PC-9 (cell line): ENCODE results near the gene SPARC. TPM values are rescaled to one million over a fixed set of nuclear protein-coding genes. Genes with fewer than 3 reads are reported as not detected.

Experiments
- BruUV-seq: library from RNA; stranded (reverse); fragments of 400-500 nt; replicated peaks from 2 replicates; lab custom pipeline; 2021; lab: Mats Ljungman, UMichigan
- CTCF ChIA-PET: fragments of 300-600 bp; sonication (Branson Sonifier 250); formaldehyde crosslinking; loops from one replicate; lab custom pipeline; 2022; ENCODE audit warnings: antibody characterized with exemption; lab: Charles Lee
- POLR2A ChIA-PET: fragments of 300-600 bp; sonication (Branson Sonifier 250); formaldehyde crosslinking; loops from one replicate; lab custom pipeline; 2022; ENCODE audit warnings: antibody characterized with exemption; ENCODE audit not compliant: unreplicated experiment; lab: Charles Lee
- DNase-seq, 2 experiments: peaks; one replicate each; pipeline versions ENCODE4 v3.0.0 to v3.0.0-alpha.2; 2015 to 2022; ENCODE audit warnings: mixed read lengths in 1 of 2
- H2AFZ ChIP-seq: fragments of 200-600 bp; sonication (generic); 2 replicates; pipeline ENCODE4 v1.8.1; 2017; ENCODE audit warnings: antibody characterized with exemption
- H3F3A ChIP-seq: fragments of 200-600 bp; sonication (generic); 2 replicates; pipeline ENCODE4 v1.8.1; 2017; ENCODE audit warnings: antibody characterized with exemption, mild to moderate bottlenecking, low read depth; ENCODE audit not compliant: insufficient read depth
- H3K27ac ChIP-seq: fragments of 200-600 bp; sonication (generic); 2 replicates; pipeline ENCODE4 v1.6.1; 2016; ENCODE audit warnings: mixed run types
- H3K27me3 ChIP-seq: fragments of 200-600 bp; sonication (generic); 2 replicates; pipeline ENCODE4 v1.6.1; 2016; ENCODE audit warnings: low read depth, mixed run types; ENCODE audit not compliant: insufficient read depth
- H3K36me3 ChIP-seq: fragments of 200-600 bp; sonication (generic); 2 replicates; pipeline ENCODE4 v1.6.1; 2016; ENCODE audit warnings: low read depth, mixed run types
- H3K4me1 ChIP-seq: fragments of 200-600 bp; sonication (generic); replicated peaks from 2 replicates; pipeline ENCODE4 v1.6.1; 2016; ENCODE audit warnings: mixed run types; ENCODE audit not compliant: insufficient read depth
- H3K4me2 ChIP-seq: fragments of 200-600 bp; sonication (generic); 2 replicates; pipeline ENCODE4 v1.6.1; 2017; ENCODE audit warnings: mixed run types
- H3K4me3 ChIP-seq: fragments of 200-600 bp; sonication (generic); 2 replicates; pipeline ENCODE4 v1.6.1; 2016; ENCODE audit warnings: mixed run types
- H3K79me2 ChIP-seq: fragments of 200-600 bp; sonication (generic); 2 replicates; pipeline ENCODE4 v1.6.1; 2017; ENCODE audit warnings: low read depth, mixed run types
- H3K9me2 ChIP-seq: fragments of 200-600 bp; sonication (generic); 2 replicates; pipeline ENCODE4 v1.8.1; 2017; ENCODE audit warnings: mild to moderate bottlenecking; ENCODE audit not compliant: insufficient read depth
- H3K9me3 ChIP-seq: fragments of 200-600 bp; sonication (generic); 2 replicates; pipeline ENCODE4 v1.8.1; 2016; ENCODE audit warnings: low read depth; ENCODE audit not compliant: insufficient read depth
- H4K20me1 ChIP-seq: fragments of 200-600 bp; sonication (generic); 2 replicates; pipeline ENCODE4 v1.8.1; 2017; ENCODE audit not compliant: insufficient read depth
- EZH2 ChIP-seq: fragments of 200-600 bp; sonication (generic); IDR thresholded peaks from 2 replicates; pipeline ENCODE4 v1.8.0; 2017; ENCODE audit warnings: antibody characterized with exemption, low read depth
- intact Hi-C: fragments of 100-400 bp; cut with micrococcal nuclease; formaldehyde crosslinking; loops from one replicate; pipeline ENCODE4 v1.10.0; 2022; ENCODE audit not compliant: unreplicated experiment
- total RNA-seq: library from RNA; stranded (reverse); gene quantifications from 2 replicates; pipeline ENCODE4 v1.2.3, GENCODE V29; 2021
- TF ChIP-seq, protein P1 (sequence below): fragments of 200-600 bp; sonication (generic); conservative IDR thresholded peaks from 2 replicates; pipeline ENCODE4 v1.6.1; 2017; ENCODE audit warnings: mixed run types, antibody characterized with exemption, mild to moderate bottlenecking, moderate library complexity

Gene SPARC
- total RNA-seq, 1 experiment from 2014 or later: 84.1 TPM

DNA sequence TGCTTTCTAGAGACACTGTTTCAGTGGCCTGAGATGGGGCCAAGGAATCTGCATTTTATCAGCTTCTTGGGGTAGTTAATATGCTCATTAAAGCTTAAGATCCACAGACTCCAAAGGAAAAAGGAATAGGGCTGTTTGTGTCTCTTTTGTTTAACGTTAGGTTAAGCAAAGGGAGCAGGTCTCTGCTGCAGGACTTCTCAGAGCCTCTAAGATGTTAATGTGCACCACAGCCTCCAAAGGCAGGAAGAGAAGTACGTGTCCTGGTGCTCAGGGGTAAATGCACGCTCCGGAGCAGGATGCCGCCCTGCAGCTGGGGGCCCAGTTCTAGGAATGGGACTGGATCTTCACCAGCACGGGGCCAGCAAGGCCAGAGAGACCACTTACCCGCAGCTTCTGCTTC is 19.6 kb downstream of the SPARC start:
- ChIA-PET CTCF (no interaction called here), POLR2A (no interaction called here)
- no peak for DNase-seq
- intact Hi-C loops: no loop called here
- H3K4me1 ChIP-seq: no peaks in the 10 kb centered on the region
- H3K27me3 ChIP-seq: no peaks in the 10 kb centered on the region
- no peaks in the 10 kb centered on the region for H4K20me1 ChIP-seq
- TF ChIP-seq, protein P1, sequence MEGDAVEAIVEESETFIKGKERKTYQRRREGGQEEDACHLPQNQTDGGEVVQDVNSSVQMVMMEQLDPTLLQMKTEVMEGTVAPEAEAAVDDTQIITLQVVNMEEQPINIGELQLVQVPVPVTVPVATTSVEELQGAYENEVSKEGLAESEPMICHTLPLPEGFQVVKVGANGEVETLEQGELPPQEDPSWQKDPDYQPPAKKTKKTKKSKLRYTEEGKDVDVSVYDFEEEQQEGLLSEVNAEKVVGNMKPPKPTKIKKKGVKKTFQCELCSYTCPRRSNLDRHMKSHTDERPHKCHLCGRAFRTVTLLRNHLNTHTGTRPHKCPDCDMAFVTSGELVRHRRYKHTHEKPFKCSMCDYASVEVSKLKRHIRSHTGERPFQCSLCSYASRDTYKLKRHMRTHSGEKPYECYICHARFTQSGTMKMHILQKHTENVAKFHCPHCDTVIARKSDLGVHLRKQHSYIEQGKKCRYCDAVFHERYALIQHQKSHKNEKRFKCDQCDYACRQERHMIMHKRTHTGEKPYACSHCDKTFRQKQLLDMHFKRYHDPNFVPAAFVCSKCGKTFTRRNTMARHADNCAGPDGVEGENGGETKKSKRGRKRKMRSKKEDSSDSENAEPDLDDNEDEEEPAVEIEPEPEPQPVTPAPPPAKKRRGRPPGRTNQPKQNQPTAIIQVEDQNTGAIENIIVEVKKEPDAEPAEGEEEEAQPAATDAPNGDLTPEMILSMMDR: no peak
- TF ChIP-seq EZH2: no peak
- no peak overlapping the region for H3K4me3 ChIP-seq
- H3K4me2 ChIP-seq: no peak overlapping the region
- H3K9me3 ChIP-seq: no peaks in the 10 kb centered on the region
- no peak overlapping the region for H2AFZ ChIP-seq
- BruUV-seq: no TSS peak
- no peaks in the 10 kb centered on the region for H3K36me3 ChIP-seq
- H3F3A ChIP-seq: no peaks in the 10 kb centered on the region
- H3K79me2 ChIP-seq: no peaks in the 10 kb centered on the region
- H3K9me2 ChIP-seq: no peaks in the 10 kb centered on the region
- H3K27ac ChIP-seq: no peak overlapping the region

DNA sequence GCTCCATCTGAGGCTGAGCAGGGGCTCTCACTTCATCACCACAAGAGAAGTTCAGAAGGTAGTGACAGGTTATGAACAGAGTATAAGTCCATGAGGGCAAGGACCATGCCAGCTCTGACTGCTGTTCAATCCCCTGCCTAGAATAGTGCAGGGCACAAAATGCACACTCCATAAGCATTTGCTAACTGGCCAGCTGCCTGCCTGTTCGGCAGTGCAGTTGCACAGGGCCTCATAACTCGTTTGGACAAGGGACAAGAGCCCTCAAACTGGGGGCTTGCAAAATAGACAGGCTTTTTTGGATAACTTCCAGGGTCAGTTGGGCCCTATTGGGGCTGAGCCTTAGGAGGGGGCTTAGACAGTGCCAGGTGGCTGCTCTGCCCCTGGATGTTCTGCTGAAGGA is 21.1 kb downstream of the SPARC start:
- POLR2A ChIA-PET: interaction anchor here (0.5 kb wide), 1 partner anchor 76 kb away, joined by 7 read pairs; no protein-coding TSS in a partner anchor
- intact Hi-C loops: no loop called here

DNA sequence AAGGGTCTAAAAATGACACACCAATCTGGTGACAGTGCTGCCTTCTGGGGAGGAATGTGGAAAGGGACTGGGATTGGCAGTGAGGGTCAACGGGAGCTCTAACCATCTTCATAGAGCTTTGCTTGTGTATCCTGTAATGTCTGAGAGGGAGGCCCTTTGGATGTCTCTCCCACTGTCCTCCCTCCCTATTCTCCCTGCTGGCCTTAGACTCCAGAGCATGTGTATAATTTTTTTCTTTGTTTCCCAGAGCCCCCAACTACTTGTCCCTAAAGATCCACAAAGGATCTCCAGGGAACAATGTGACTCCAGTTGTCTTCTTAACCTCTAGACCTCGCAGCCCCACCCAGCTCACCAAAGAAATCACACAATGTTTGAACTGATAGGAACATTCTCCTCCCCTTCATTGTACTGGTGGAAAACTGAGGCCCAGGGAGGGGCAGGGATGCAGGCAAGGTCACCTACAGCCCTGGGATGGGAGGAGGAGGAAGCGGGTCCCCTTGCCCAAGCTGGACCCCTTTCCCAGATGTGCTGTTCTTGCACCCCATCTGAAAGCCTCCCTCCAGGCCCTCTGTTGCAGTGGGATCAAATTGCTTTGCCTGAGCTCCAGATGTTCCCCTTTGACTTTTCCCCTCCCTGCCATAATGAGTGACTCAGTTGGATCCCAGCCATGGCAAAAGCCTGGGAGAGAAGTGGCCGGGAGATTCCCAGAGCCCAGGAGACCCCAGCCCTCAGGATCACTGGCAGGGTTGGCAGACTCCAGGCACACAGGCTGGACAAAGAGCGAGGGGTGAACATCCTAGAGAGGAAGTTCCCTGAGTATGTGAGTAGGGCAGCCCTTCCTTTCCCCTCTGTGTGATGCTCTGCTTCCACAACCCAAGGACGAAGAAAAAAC is 21.8 kb downstream of the SPARC start:
- POLR2A ChIA-PET: interaction anchor here (0.5 kb wide), 1 partner anchor 77 kb away, joined by 7 read pairs; no protein-coding TSS in a partner anchor
- CTCF ChIA-PET: no interaction called here

More for the DNA sequence above, 21.1 kb downstream of the SPARC start:
- no peak overlapping the region for H3K4me3 ChIP-seq
- H3K27ac ChIP-seq: no peak overlapping the region
- H3K9me2 ChIP-seq: no peaks in the 10 kb centered on the region
- H3K36me3 ChIP-seq: no peaks in the 10 kb centered on the region
- H3F3A ChIP-seq: no peaks in the 10 kb centered on the region
- H2AFZ ChIP-seq: no peak overlapping the region
- no peaks in the 10 kb centered on the region for H3K79me2 ChIP-seq
- no peak overlapping the region for H3K4me2 ChIP-seq
- H4K20me1 ChIP-seq: no peaks in the 10 kb centered on the region
- no peaks in the 10 kb centered on the region for H3K9me3 ChIP-seq
- no peak for TF ChIP-seq EZH2
- TF ChIP-seq, protein P1: no peak
- no peak for DNase-seq
- CTCF ChIA-PET: no interaction called here
- H3K27me3 ChIP-seq: no peaks in the 10 kb centered on the region
- H3K4me1 ChIP-seq: no peaks in the 10 kb centered on the region
- BruUV-seq: no TSS peak

More for the DNA sequence above, 21.8 kb downstream of the SPARC start:
- Histone ChIP-seq H3K79me2 (no peaks in the 10 kb centered on the region), H3K4me1 (no peaks in the 10 kb centered on the region), H3K9me3 (no peaks in the 10 kb centered on the region), H3F3A (no peaks in the 10 kb centered on the region), H3K9me2 (no peaks in the 10 kb centered on the region), H3K27ac (no peak overlapping the region), H3K36me3 (no peaks in the 10 kb centered on the region), H2AFZ (no peak overlapping the region), H3K4me3 (no peak overlapping the region), H3K27me3 (no peaks in the 10 kb centered on the region), H4K20me1 (no peaks in the 10 kb centered on the region), H3K4me2 (no peak overlapping the region)
- intact Hi-C loops: no loop called here
- TF ChIP-seq, protein P1: no peak
- no peak for DNase-seq
- no TSS peak for BruUV-seq
